RWPE2 (cell line): ENCODE measurements around the gene TAOK1.
A peak's percentile ranks its signal among the peaks of the same experiment; 100 is the strongest.

Source experiments
- ATAC-seq: fragments of 200-7000 bp; cut with Tn5 transposase; 3 replicates; pipeline ENCODE4 v1.9.1; 2021; ENCODE audit warnings: low read depth
- DNase-seq: peaks from one replicate; pipeline ENCODE4 v3.0.0-alpha.2; 2020; ENCODE audit warnings: low spot score
- H3K27ac ChIP-seq: fragments of 450-650 bp; 2 replicates; pipeline ENCODE4 v1.5.1; 2017; ENCODE audit warnings: mild to moderate bottlenecking; ENCODE audit not compliant: poor library complexity, severe bottlenecking
- H3K27me3 ChIP-seq: fragments of 250-450 bp; sonication (Bioruptor Pico); 2 replicates; pipeline ENCODE4 v1.5.1; 2021; ENCODE audit warnings: mild to moderate bottlenecking, moderate library complexity; ENCODE audit not compliant: insufficient read depth, poor library complexity, severe bottlenecking
- H3K36me3 ChIP-seq: fragments of 250-450 bp; sonication (Bioruptor Pico); 2 replicates; pipeline ENCODE4 v1.5.1; 2020; ENCODE audit warnings: low read depth, mild to moderate bottlenecking, moderate library complexity
- H3K4me1 ChIP-seq: fragments of 250-450 bp; sonication (Bioruptor Pico); 2 replicates; pipeline ENCODE4 v1.5.1; 2021; ENCODE audit warnings: mild to moderate bottlenecking, moderate library complexity; ENCODE audit not compliant: insufficient read depth, poor library complexity, severe bottlenecking
- H3K4me3 ChIP-seq: fragments of 250-450 bp; sonication (Bioruptor Pico); 2 replicates; pipeline ENCODE4 v1.5.1; 2021; ENCODE audit warnings: mild to moderate bottlenecking, moderate library complexity; ENCODE audit not compliant: severe bottlenecking
- H3K9me3 ChIP-seq: fragments of 250-450 bp; sonication (Bioruptor Pico); 2 replicates; pipeline ENCODE4 v1.5.1; 2021; ENCODE audit warnings: mild to moderate bottlenecking, moderate library complexity; ENCODE audit not compliant: severe bottlenecking
- CTCF ChIP-seq: fragments of 450-650 bp; IDR thresholded peaks from one replicate; pipeline ENCODE4 v1.5.1; 2017; ENCODE audit warnings: mild to moderate bottlenecking, moderate library complexity; ENCODE audit not compliant: poor library complexity, severe bottlenecking

The TAOK1 gene

GRCh38 chr17:29572691-29573557, 182.8 kb downstream of the TAOK1 start:
- Histone ChIP-seq H3K4me1 (peaks cover 3% of the 10 kb centered on the region), H3K27ac (no peak overlapping the region)

GRCh38 chr17:29573558-29573869, 183.4 kb downstream of the TAOK1 start:
- ATAC-seq (no peak), DNase-seq (no peak)
- Histone ChIP-seq H3K27me3 (no peaks in the 10 kb centered on the region), H3K36me3 (peaks cover 50% of the 10 kb centered on the region), H3K4me3 (no peak overlapping the region), H3K27ac (no peak overlapping the region), H3K9me3 (no peaks in the 10 kb centered on the region), H3K4me1 (peaks cover 3% of the 10 kb centered on the region)
- no peak for TF ChIP-seq CTCF

More at GRCh38 chr17:29572691-29573557, 182.8 kb downstream of the TAOK1 start:
- H3K9me3 ChIP-seq = no peaks in the 10 kb centered on the region
- DNase-seq = no peak
- no peaks in the 10 kb centered on the region for H3K27me3 ChIP-seq
- no peak for ATAC-seq
- TF ChIP-seq CTCF = peak; percentile 24
- no peak overlapping the region for H3K4me3 ChIP-seq
- peaks cover 44% of the 10 kb centered on the region for H3K36me3 ChIP-seq

- H3K9me3 ChIP-seq = no peaks in the 10 kb centered on the region
- DNase-seq (peak; percentile 49), ATAC-seq (no peak)
- H3K27ac ChIP-seq = no peak overlapping the region
- no peak for TF ChIP-seq CTCF
- no peak overlapping the region for H3K4me3 ChIP-seq
- H3K27me3 ChIP-seq = no peaks in the 10 kb centered on the region
- peaks cover 56% of the 10 kb centered on the region for H3K36me3 ChIP-seq
- H3K4me1 ChIP-seq = peaks cover 3% of the 10 kb centered on the region
Observed at GRCh38 chr17:29573871-29574731, 183.9 kb downstream of the TAOK1 start.

- no peak overlapping the region for H3K4me3 ChIP-seq
- H3K9me3 ChIP-seq = no peaks in the 10 kb centered on the region
- no peak for DNase-seq
- peaks cover 64% of the 10 kb centered on the region for H3K36me3 ChIP-seq
- H3K4me1 ChIP-seq = no peaks in the 10 kb centered on the region
- H3K27ac ChIP-seq = no peak overlapping the region
- no peak for ATAC-seq
- no peaks in the 10 kb centered on the region for H3K27me3 ChIP-seq
- TF ChIP-seq CTCF = no peak
Observed at GRCh38 chr17:29574732-29575510, 184.8 kb downstream of the TAOK1 start.
